GM19238 (cell line): ENCODE data around the gene KIF1C.
A peak's percentile ranks its signal among the peaks of the same experiment; 100 is the strongest.

Experiments
- DNase-seq: peaks from one replicate; pipeline ENCODE4 v3.0.0; 2011; ENCODE audit warnings: low spot score; ENCODE audit not compliant: insufficient read length

Gene KIF1C

GRCh38 chr17:4997302-4998026 is at the start of gene KIF1C, which contains the start of gene INCA1:
Gene KIF1C (plus strand): TSS chr17:4997950. CDS start chr17:5000247, 2,297 bp downstream.
Gene INCA1 (minus strand): TSS chr17:4997522. CDS start chr17:4994437, 3,085 bp downstream.
- DNase-seq = peak; percentile 98

GRCh38 chr17:4948166-4948930 is 49.4 kb upstream of the KIF1C start, which contains the start of gene PFN1:
Gene PFN1 (minus strand): TSS chr17:4948530. CDS start chr17:4948394, 136 bp downstream.
- peak; percentile 84 for DNase-seq

GRCh38 chr17:4948931-4949320 is 48.8 kb upstream of the KIF1C start:
- peak; percentile 85 for DNase-seq

GRCh38 chr17:4949321-4950074 is 48.3 kb upstream of the KIF1C start:
- peak; percentile 84 for DNase-seq

DNA sequence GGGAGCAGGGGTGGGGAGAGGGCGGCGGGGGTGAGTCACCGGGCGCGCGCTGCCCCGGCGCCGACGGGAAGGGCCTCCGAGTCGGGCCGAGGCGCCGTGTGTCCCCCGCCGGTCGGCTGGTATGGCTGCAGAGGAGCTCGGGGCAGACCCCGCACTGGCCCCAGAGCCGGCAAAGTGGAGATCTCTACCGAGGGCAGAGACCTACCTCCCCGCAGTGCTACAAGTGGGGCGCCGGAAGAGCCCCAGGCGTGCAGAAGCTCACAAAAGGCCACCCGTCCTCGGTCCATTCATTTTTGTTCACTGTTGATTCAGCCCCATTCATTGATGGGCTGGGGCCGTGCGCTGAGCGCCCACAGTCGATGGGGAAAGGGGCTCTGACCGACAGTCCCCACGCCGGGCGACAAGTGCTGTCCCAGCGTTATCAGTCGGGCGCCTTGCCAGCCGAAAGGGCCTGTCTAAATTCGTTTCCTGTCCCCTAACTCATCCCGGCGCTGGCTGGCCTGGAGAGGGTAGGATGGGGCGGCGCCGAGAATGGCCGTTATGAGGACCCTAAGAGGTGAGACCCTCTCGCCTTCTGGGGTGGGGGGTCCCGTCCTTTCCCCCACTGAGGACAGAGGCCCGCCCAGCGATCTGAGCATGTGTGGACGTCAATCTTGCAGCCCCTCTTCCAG is 47.5 kb upstream of the KIF1C start:
- DNase-seq = no peak

GRCh38 chr17:4950746-4951204 is 47.0 kb upstream of the KIF1C start, which contains the start of gene ENO3:
Gene ENO3 (plus strand): TSS chr17:4951119. CDS start chr17:4951830, 711 bp downstream.
- DNase-seq = no peak

DNA sequence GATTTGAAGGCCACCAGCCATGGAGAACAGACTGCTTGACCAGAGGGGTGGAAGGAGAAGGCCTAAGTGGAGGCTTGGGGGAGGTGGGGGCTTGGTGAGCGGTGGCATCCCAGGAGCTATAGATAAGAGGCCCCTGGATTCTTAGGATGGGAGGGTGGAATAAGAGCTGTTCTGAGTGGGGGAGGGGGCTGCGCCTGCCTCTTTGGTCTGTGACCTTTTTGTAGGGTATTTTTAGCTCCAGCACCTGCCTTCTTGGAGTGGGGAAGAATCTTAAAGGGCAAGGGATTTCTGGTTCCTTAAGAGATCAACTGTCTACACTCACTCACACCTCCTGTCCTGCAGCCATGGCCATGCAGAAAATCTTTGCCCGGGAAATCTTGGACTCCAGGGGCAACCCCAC is 46.3 kb upstream of the KIF1C start:
- DNase-seq = no peak

GRCh38 chr17:4953451-4953961 is 44.2 kb upstream of the KIF1C start:
- no peak for DNase-seq

- DNase-seq = no peak
Measured at GRCh38 chr17:4955091-4955490, 42.7 kb upstream of the KIF1C start.

- no peak for DNase-seq
Measured at GRCh38 chr17:4956493-4957061, 41.2 kb upstream of the KIF1C start.

GRCh38 chr17:4958102-4958501 is 39.6 kb upstream of the KIF1C start:
- DNase-seq = no peak

- no peak for DNase-seq
Measured at GRCh38 chr17:4959261-4959965, 38.3 kb upstream of the KIF1C start.

- DNase-seq = no peak
Measured at GRCh38 chr17:4960279-4960922, 37.3 kb upstream of the KIF1C start.

GRCh38 chr17:4965311-4965986 is 32.3 kb upstream of the KIF1C start:
- DNase-seq = no peak

DNA sequence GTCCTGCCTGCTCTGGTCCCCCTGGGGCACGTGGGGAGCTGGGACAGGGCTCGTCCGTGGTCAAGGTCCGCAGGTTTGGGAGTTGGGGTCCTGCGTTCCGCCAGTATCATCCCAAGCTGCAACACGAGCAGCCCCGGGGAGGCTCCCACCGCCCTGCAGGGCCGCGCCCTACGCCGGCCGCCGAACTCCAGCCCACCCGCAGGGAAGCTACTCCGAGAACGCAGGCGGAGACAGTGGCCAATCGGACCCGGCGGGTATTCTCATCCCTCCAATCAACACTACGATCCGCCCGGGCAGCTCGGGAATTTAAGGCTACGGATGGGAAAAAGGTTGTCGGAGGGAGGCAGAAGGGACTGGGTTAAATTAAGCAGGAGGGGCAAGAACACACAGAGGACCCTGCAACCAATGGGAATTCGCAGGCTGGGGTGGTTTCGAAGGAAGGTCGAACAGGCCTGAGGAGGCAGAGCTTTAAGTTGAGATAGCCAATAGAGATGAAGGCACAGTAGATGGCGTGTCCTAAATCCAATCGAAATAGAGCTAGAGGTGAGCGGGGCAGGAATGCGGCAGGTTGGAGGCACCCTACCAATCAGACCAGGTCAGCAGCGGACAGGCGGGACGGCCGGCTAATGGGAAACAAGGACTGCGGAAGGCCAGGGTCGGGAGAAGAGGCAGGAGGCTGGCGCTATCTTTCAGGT is 30.8 kb upstream of the KIF1C start:
- peak; percentile 97 for DNase-seq

DNA sequence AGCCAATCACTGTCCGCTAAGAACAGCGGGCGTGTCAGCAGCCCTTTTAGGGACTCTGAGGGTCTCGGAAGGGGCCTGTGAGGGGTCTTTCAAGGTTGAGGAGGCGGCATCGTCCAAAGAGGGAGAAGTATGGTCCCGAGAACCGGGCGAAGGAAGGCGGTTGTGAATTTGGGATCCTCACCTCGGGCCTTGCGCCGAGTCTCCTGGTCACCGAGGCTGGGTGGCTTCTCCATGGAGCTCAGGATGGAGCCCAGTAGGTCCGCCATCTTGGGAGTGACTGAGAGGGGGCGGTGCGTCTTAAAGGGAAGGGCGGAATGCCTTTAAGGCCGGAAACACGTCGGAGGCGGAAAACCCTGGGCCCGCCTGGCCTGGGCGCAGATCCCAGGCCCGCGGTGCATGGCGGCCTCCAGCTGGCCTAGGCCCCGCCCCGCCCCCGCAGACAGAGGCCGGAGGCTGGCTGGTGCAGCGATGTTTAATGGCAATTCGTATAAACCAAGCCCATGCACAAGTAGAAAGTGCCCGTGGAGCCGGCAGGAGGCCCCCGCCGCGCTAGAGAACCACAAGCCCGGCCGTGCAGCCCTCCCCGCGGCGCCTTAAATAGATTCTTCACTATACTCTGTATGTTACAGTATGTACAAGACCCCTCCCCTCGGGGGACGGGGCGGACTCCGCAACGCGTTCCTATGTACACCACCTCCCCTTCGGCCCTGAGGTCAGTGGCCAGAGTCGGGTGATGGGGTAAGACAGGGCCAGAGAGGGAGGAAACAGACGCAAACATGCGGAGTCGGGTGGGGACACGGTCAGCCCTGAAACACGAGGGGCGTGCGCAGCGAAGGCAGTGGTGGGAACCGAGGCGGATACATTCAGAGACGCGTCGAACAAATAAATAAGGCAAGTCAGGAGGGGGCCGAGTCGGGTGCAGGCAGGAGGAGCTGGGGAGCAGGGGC is 29.9 kb upstream of the KIF1C start, which contains the start of gene SPAG7:
Gene SPAG7 (minus strand): TSS at position 279 of the 947 bp plus-strand sequence. CDS start 13 bp downstream, at position 266.
- peak; percentile 87 for DNase-seq
